ENCODE results near the gene MOB4.

GRCh38 chr2:197472166-197472565, 43.7 kb upstream of the MOB4 start:
- TF ChIP-seq CTCF (IDR thresholded peaks at IDR 0.05) (no peak), EZH2 (IDR thresholded peaks at IDR 0.05; ENCODE audit: borderline replicate concordance, insufficient read depth, low read depth, low read length, poor library complexity, severe bottlenecking) (no peak)
